Suppressor macrophage treated with lipopolysaccharide for 4 hours (primary cell): ENCODE results near the gene EYA2.
A peak's percentile ranks its signal among the peaks of the same experiment; 100 is the strongest.
"Not testable (repeated sequence)": the region's sequence is repeated elsewhere in the genome, so short reads cannot be mapped to it uniquely, and the experiment has no call there.

Experiments
- DNase-seq: peaks from one replicate; pipeline ENCODE4 v3.0.0-alpha.2; 2020

The EYA2 gene

GRCh38 chr20:46894579-46894958 is at the start of gene EYA2:
TSS of gene EYA2 (plus strand) at chr20:46894843. CDS start at chr20:46990011, 95,168 bp downstream.
- DNase-seq: no peak

DNA sequence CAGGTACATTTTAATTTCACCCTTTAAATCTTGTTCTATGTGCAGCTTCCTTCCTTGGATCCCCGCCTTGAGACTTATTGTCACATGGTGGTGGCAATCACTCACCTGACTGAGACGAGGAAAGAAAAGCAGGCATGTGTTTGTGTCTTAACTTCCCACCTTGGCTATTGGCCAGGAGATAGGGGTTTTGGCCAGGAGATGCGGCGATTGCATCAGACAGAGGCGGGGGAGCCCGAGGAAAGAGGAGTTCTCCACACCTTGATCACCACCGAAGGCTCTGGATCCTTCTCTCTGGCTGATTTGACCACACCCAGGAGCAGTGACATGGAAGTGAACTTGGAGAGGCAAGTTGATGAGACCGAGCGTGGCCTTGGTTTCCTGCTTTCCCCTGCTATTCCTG is 49.7 kb upstream of the EYA2 start:
- no peak for DNase-seq

DNA sequence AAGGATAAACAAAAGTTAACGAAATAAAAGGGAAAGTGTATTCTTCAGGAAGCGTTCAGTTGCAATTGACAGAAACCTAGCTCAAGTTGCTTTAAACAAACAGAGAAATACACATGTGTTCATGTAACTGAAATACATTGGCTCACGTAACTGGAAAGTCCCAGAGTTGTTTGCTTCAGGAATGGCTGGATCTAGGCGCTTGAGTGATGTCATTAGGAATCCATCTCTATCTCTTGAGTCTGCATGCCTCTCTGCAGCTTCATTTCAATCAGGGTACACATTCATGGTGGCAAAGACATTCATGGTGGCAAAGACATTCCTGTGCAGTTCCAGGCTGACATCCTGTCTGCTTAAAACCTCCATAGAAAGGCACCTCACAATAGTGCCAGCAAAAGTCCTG is 45.4 kb upstream of the EYA2 start:
- DNase-seq: no peak

GRCh38 chr20:46849751-46850150 is 44.9 kb upstream of the EYA2 start:
- no peak for DNase-seq

GRCh38 chr20:46850416-46850815 is 44.2 kb upstream of the EYA2 start:
- no peak for DNase-seq

GRCh38 chr20:46850896-46851295 is 43.7 kb upstream of the EYA2 start:
- no peak for DNase-seq

DNA sequence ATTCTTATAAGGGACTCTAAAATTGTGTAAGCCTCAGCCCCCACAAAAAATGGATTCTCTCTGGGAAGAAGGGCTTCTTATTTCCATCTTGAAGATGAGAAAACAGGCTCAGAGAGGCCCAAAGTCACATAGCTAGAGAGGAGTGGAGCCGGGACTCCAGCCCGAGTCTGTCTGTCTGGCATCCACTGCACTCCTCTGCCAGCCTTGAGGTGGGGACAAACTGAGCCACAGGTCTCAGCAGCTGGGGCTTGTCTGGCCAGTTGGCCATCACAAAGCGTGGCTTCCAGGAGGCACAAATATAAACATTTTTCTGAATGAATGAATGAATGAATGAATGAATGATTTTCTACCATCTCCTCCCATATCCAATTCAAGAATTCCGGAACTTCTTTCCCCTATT is 42.9 kb upstream of the EYA2 start:
- no peak for DNase-seq

DNA sequence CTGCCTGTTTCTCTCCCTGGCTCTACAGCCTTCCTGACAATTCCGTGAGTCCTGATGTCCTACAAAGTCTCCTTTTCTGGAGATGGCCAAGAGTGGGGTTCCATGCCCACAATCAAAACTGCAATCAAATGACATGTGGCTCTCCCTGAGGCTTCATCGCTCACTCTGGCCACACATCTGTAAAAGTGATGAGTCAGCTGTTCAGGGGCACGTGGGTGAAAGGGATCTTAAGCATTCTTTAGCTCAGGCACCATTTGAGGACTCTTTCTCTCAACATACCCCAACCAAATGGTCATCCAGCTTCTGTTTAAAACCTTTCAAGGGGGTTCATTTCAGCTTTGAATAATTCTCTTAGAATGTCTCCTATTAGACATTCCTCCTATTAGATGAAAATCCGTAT is 42.3 kb upstream of the EYA2 start:
- no peak for DNase-seq

GRCh38 chr20:46853926-46854325 is 40.7 kb upstream of the EYA2 start:
- no peak for DNase-seq

DNA sequence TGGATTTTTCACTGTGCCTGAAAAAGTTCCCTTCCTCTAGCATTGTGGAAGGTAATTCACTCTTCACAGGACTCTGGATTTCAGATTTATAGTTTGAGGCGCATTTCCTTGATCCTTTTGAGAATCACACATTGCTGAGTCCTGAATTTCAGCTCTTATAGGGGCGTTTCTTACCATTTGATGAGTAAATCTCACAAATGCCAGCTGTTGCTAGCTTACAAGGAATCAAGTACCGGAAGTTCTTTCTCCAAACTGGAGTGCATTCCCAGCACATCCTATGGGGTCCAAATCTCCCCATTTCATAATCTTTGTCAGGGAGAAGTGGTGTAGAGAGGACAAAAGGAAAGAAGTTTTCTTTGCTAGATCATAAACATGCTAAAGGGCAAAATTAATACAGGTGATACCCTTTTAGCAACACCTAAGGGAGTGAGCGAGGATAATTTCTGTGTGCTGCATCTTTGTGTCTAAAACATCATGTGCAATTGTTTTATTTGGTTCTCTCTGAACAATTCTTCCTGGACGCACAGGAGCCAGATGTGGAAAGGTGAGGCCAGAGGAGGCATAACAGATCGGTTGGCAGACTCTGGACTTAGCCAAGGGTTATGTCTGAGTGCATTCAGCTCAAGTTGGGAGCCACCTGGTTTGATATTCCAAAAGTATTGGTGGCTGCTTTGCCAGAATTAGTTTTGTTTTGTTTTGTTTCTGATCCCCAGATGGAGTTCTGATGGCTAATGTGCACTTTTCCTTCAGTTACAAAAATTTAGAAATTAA is 37.4 kb upstream of the EYA2 start:
- DNase-seq: no peak

DNA sequence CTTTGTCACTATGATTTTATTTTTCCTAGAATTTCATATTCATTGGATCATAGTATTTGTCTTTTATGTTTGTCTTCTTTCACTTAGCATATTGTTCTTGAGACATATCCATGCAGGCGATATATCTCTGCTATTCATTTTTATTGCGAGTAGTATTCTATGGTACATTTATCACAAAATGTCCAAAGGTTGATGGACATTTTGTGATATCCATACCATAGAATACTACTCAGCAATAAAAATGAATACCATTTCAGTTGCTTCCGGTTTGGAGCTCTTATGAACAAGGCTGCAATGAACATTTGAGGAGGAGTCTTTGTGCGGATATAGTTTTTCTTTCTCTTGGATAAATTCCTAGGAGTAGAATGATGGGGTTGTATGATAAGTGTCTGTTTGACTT is 28.8 kb upstream of the EYA2 start:
- DNase-seq: no peak

DNA sequence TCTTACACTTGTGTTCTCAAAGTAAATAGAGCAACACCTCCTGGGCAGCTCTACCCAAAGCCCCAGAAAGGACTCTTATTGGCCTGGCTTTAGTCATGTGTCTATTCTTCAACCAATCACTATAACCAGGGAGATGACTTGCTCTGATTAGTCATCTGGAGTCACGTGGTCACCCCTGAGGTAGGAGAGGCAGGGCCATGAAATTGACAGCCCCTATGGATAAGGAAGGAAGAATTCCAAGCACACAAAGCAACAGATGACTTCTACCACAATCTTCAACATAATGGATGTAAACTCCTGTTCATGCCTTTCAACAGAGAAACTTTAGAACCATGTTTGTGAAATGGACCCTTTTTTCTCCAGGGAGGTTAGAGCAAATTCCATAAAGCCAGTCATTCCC is 24.6 kb upstream of the EYA2 start:
- DNase-seq: no peak

DNA sequence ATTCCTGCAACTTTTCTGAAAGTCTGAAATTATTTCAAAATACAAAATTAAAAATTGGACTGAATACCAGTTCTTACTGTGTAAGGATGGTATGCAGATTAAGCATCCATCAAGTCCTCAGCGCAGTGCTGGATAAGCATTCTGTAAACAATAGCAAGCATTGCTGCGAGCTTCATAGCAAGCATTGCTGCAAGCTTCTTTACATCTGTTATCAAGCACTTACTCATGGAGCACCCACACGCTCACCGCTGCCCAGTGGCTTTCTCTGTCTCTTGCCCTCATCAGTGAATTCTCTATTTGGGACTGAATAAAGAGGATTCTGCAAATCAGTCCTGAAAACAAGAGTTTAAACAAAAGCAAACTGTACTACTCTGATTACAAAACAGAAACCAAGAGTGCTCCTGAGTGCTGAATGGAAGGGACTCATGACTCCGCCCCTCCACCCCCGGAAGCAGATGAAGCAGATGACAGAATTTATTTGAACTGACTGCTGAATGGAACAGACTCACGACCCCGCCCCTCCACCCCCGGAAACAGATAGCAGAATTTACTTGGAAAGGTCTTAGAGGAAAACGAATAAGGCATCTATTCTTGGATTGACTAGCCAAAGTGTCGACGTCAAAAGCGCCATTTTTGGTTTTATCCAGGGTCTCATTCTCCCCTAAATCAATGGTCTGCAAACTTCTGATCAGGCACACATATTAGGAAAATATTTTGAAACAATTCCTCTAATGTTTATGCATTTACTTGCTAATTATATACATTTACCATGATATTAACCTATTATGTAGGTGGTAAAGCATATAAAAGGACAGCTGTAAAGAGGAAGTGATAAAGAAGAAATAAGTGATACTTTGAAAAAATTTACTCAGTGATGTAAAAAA is 22.1 kb upstream of the EYA2 start:
- DNase-seq: peak; percentile 17

DNA sequence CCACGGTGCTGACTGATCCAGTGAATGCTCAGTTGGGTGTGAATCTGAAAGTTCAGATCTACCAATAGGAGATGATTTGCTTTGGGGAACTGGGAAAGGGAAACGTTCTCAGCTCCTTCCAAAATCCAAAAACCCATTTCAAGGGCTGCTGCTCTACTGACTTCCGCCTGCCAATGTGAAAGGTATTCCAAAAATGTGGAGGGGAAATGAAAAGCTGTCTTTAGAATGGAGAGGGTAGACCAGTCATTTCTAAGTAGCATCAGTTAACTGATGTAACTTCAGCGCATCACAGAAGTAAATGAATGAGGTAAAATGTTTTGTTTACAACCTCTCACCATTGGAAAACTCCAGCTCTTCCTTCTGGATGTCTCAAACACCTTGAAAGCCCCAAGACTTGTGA is 19.6 kb upstream of the EYA2 start:
- no peak for DNase-seq

- DNase-seq: no peak
These were observed 15.3 kb upstream of the EYA2 start for GRCh38 chr20:46879386-46879785.

- not testable (repeated sequence) for DNase-seq
These were observed 14.7 kb upstream of the EYA2 start for GRCh38 chr20:46879963-46880362.

DNA sequence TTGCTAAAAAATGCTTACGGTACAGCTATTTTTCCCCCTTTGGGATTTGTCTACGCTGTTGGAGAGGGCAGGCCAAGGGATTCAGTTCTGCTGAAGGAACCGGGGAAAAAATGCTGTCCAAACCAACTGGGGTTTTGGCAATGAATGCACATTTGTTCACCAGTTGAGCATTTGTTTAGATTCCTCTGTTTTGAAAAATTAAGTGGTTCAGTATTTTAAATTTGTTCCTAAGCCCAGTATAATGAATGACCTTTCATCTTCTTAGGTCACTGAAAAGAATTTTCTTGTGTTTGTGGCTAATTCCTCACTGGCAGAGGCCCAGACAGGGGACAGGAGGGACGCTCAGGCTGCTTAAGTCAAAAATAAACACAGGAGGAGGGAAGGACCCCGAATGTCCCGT is 10.8 kb upstream of the EYA2 start:
- no peak for DNase-seq

GRCh38 chr20:46890682-46891081 is 4.0 kb upstream of the EYA2 start:
- no peak for DNase-seq

DNA sequence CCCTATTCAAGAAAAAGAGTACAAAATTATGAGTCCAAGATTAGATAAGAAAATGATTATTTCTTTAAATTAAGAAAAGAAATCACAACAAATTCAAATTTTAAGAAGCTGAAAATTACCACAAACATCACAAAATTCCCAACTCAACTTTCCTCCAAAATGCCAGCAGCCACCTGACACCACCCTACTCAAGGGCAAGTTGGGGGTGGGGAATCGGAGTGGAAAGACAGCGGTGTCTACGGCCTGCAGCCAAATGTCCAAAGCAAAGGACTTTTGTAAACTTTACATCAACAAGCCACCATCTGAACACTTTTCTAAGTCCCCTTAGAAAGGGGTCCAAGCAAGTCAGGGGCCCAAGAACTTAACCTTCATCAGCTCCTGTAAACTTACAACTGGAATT is 1.6 kb upstream of the EYA2 start:
- no peak for DNase-seq

GRCh38 chr20:46893877-46894578 is 615 bp upstream of the EYA2 start:
- DNase-seq: no peak

GRCh38 chr20:46894971-46895905 is 595 bp downstream of the EYA2 start:
- DNase-seq: peak; percentile 14

DNA sequence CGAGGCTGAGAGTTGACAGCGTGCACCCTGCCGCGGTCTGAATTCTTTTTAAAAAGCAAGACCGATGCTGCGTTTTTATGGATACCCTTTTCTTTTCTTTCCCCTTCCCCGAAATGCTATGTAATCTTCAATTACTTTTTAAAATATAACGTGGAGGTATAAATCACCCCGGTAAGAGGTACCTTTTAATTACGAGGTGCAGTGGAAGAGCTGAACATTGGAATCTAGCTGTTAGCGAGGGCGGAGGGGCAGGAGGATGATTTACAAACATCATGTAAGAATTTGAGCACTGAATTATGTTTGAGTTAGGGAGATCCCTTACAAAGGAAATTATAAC is 1.2 kb downstream of the EYA2 start:
- DNase-seq: no peak
